SH-SY5Y (cell line): ENCODE results near the gene RAP1GAP2.

ENCODE experiments used
- GATA2 ChIP-seq: IDR thresholded peaks from 2 replicates; pipeline ENCODE4 v1.6.1; 2011; ENCODE audit warnings: mild to moderate bottlenecking, low read depth, low read length
- GATA3 ChIP-seq: IDR thresholded peaks from 2 replicates; pipeline ENCODE4 v1.6.1; 2011; ENCODE audit warnings: low read depth, mild to moderate bottlenecking, low read length, moderate library complexity

The RAP1GAP2 gene

GRCh38 chr17:2852729-2853282 is 56.6 kb downstream of the RAP1GAP2 start:
- no peak for TF ChIP-seq GATA3
- no peak for TF ChIP-seq GATA2

GRCh38 chr17:2853283-2854142 is 57.3 kb downstream of the RAP1GAP2 start:
- TF ChIP-seq GATA3: no peak
- no peak for TF ChIP-seq GATA2

GRCh38 chr17:2854143-2855055 is 58.2 kb downstream of the RAP1GAP2 start:
- TF ChIP-seq GATA2 (no peak), GATA3 (no peak)

- TF ChIP-seq GATA3: no peak
Observed at GRCh38 chr17:2855063-2855600, 58.9 kb downstream of the RAP1GAP2 start.

- TF ChIP-seq GATA3 (no peak), GATA2 (no peak)
Observed at GRCh38 chr17:2856727-2857126, 60.5 kb downstream of the RAP1GAP2 start.

- TF ChIP-seq GATA3 (no peak), GATA2 (no peak)
Observed at GRCh38 chr17:2860045-2860444, 63.8 kb downstream of the RAP1GAP2 start.

GRCh38 chr17:2860883-2861282 is 64.6 kb downstream of the RAP1GAP2 start:
- TF ChIP-seq GATA2 (no peak), GATA3 (no peak)

GRCh38 chr17:2862197-2862596 is 66.0 kb downstream of the RAP1GAP2 start:
- TF ChIP-seq GATA3 (no peak), GATA2 (no peak)

GRCh38 chr17:2863204-2863603 is 67.0 kb downstream of the RAP1GAP2 start:
- no peak; the same call in 1 of the 2 replicates for TF ChIP-seq GATA2
- no peak for TF ChIP-seq GATA3

- TF ChIP-seq GATA3 (no peak), GATA2 (no peak)
Observed at GRCh38 chr17:2865228-2865627, 69.0 kb downstream of the RAP1GAP2 start.

- TF ChIP-seq GATA2 (no peak), GATA3 (no peak)
Observed at GRCh38 chr17:2867441-2868424, 71.5 kb downstream of the RAP1GAP2 start.

- no peak for TF ChIP-seq GATA2
- no peak for TF ChIP-seq GATA3
Observed at GRCh38 chr17:2869604-2870003, 73.4 kb downstream of the RAP1GAP2 start.

GRCh38 chr17:2871205-2871604 is 75.0 kb downstream of the RAP1GAP2 start:
- TF ChIP-seq GATA2 (no peak), GATA3 (no peak)

- TF ChIP-seq GATA3 (no peak), GATA2 (no peak)
Observed at GRCh38 chr17:2871720-2872119, 75.5 kb downstream of the RAP1GAP2 start.
